H9 (cell line): ENCODE measurements around the gene TNFRSF6B. TPM values are rescaled to one million over a fixed set of nuclear protein-coding genes. Genes with fewer than 3 reads are reported as not detected.

Source experiments
- DNase-seq: peaks from one replicate; pipeline ENCODE4 v3.0.0-alpha.2; 2017
- H2AFZ ChIP-seq: one replicate; pipeline ENCODE4 v1.6.1; 2013; ENCODE audit warnings: mild to moderate bottlenecking, low read length, control low read depth, moderate library complexity
- H2AK5ac ChIP-seq: 2 replicates; pipeline ENCODE4 v1.6.1; 2013; ENCODE audit warnings: low read length, control low read depth, mixed read lengths; ENCODE audit not compliant: insufficient read length
- H2BK120ac ChIP-seq: one replicate; pipeline ENCODE4 v1.6.1; 2013; ENCODE audit warnings: low read depth, mild to moderate bottlenecking, low read length, control low read depth, inconsistent platforms; ENCODE audit not compliant: poor library complexity, severe bottlenecking
- H2BK12ac ChIP-seq: 2 replicates; pipeline ENCODE4 v1.6.1; 2013; ENCODE audit warnings: low read length, control low read depth, mixed read lengths, low read depth; ENCODE audit not compliant: insufficient read length
- H2BK15ac ChIP-seq: 2 replicates; pipeline ENCODE4 v1.6.1; 2013; ENCODE audit warnings: low read depth, low read length, control low read depth
- H2BK20ac ChIP-seq: one replicate; pipeline ENCODE4 v1.6.1; 2013; ENCODE audit warnings: low read depth, mild to moderate bottlenecking, low read length, control low read depth, inconsistent platforms; ENCODE audit not compliant: poor library complexity, severe bottlenecking
- H2BK5ac ChIP-seq: 2 replicates; pipeline ENCODE4 v1.6.1; 2013; ENCODE audit warnings: low read length, control low read depth, mixed read lengths; ENCODE audit not compliant: insufficient read length
- H3K14ac ChIP-seq: 2 replicates; pipeline ENCODE4 v1.6.1; 2013; ENCODE audit warnings: low read length, control low read depth; ENCODE audit not compliant: insufficient read depth
- H3K18ac ChIP-seq: 2 replicates; pipeline ENCODE4 v1.6.1; 2013; ENCODE audit warnings: low read depth, mild to moderate bottlenecking, mixed read lengths, low read length, control low read depth; ENCODE audit not compliant: insufficient read length
- H3K23ac ChIP-seq: 2 replicates; pipeline ENCODE4 v1.6.1; 2013; ENCODE audit warnings: low read length, control low read depth, mixed read lengths, low read depth; ENCODE audit not compliant: insufficient read length
- H3K23me2 ChIP-seq: 2 replicates; pipeline ENCODE4 v1.6.1; 2013; ENCODE audit warnings: low read depth, mild to moderate bottlenecking, mixed read lengths, low read length, control low read depth; ENCODE audit not compliant: insufficient read length, poor library complexity, severe bottlenecking
- H3K27ac ChIP-seq: 2 replicates; pipeline ENCODE4 v1.5.1; 2013; ENCODE audit warnings: low read length, control low read depth, mixed read lengths, low read depth; ENCODE audit not compliant: insufficient read length
- H3K27me3 ChIP-seq: 2 replicates; pipeline ENCODE4 v1.6.1; 2013; ENCODE audit warnings: low read length, control low read depth, inconsistent platforms; ENCODE audit not compliant: insufficient read depth
- H3K4ac ChIP-seq: 2 replicates; pipeline ENCODE4 v1.6.1; 2013; ENCODE audit warnings: low read depth, mild to moderate bottlenecking, control low read depth, inconsistent platforms, low read length, moderate library complexity
- H3K4me1 ChIP-seq: 2 replicates; pipeline ENCODE4 v1.6.1; 2013; ENCODE audit warnings: low read length, control low read depth, inconsistent platforms; ENCODE audit not compliant: insufficient read depth
- H3K4me2 ChIP-seq: 2 replicates; pipeline ENCODE4 v1.6.1; 2013; ENCODE audit warnings: low read length, control low read depth, mixed read lengths; ENCODE audit not compliant: insufficient read length, insufficient read depth
- H3K56ac ChIP-seq: 2 replicates; pipeline ENCODE4 v1.6.1; 2013; ENCODE audit warnings: low read depth, mild to moderate bottlenecking, mixed read lengths, low read length, control low read depth; ENCODE audit not compliant: insufficient read length
- H3K79me1 ChIP-seq: 2 replicates; pipeline ENCODE4 v1.6.1; 2013; ENCODE audit warnings: low read depth, mild to moderate bottlenecking, moderate library complexity, low read length, control low read depth, inconsistent platforms; ENCODE audit not compliant: insufficient read depth, poor library complexity, severe bottlenecking
- H3K79me2 ChIP-seq: 2 replicates; pipeline ENCODE4 v1.6.1; 2013; ENCODE audit warnings: low read length, control low read depth, inconsistent platforms; ENCODE audit not compliant: insufficient read depth
- H3K9ac ChIP-seq: 2 replicates; pipeline ENCODE4 v1.6.1; 2013; ENCODE audit warnings: low read length, control low read depth, mixed read lengths; ENCODE audit not compliant: insufficient read length; ENCODE audit errors: extremely low read depth
- H3K9me3 ChIP-seq: one replicate; pipeline ENCODE4 v1.6.1; 2013; ENCODE audit warnings: low read depth, low read length, inconsistent platforms; ENCODE audit not compliant: control insufficient read depth
- H3T11ph ChIP-seq: one replicate; pipeline ENCODE4 v1.6.1; 2013; ENCODE audit warnings: mild to moderate bottlenecking, low read length, control low read depth, inconsistent platforms
- H4K20me1 ChIP-seq: one replicate; pipeline ENCODE4 v1.6.1; 2013; ENCODE audit not compliant: control insufficient read depth, insufficient read length, insufficient read depth
- H4K5ac ChIP-seq: 2 replicates; pipeline ENCODE4 v1.6.1; 2013; ENCODE audit warnings: low read depth, mild to moderate bottlenecking, mixed read lengths, low read length, control low read depth; ENCODE audit not compliant: insufficient read length
- H4K8ac ChIP-seq: replicated peaks from 2 replicates; pipeline ENCODE4 v1.6.1; 2013; ENCODE audit warnings: low read length, control low read depth, mixed read lengths, low read depth; ENCODE audit not compliant: insufficient read length
- H4K91ac ChIP-seq: 2 replicates; pipeline ENCODE4 v1.6.1; 2013; ENCODE audit warnings: low read depth, mild to moderate bottlenecking, moderate library complexity, mixed read lengths, low read length, control low read depth; ENCODE audit not compliant: insufficient read length
- H3K27ac Mint-ChIP-seq, 3 experiments: 2 replicates in 2 of 3; 3 replicates in 1 of 3; pipeline ENCODE4 v1.8.0; 2020 to 2021; ENCODE audit warnings: mixed read lengths in 3 of 3, mild to moderate bottlenecking in 1 of 3, moderate library complexity in 1 of 3
- H3K27me3 Mint-ChIP-seq: 2 replicates; pipeline ENCODE4 v1.8.0; 2021; ENCODE audit warnings: low read depth, mild to moderate bottlenecking, moderate library complexity, mixed read lengths
- H3K36me3 Mint-ChIP-seq, 3 experiments: 2 replicates in 2 of 3; 3 replicates in 1 of 3; pipeline ENCODE4 v1.8.0; 2020 to 2021; ENCODE audit warnings: low read depth in 3 of 3, mixed read lengths in 3 of 3; ENCODE audit not compliant: insufficient read depth in 1 of 3
- H3K4me1 Mint-ChIP-seq, 2 experiments: 2 replicates each; pipeline ENCODE4 v1.8.0; 2020; ENCODE audit warnings: mixed read lengths in 2 of 2
- H3K4me3 Mint-ChIP-seq, 2 experiments: 2 replicates in 1 of 2; 3 replicates in 1 of 2; pipeline ENCODE4 v1.8.0; 2020 to 2021; ENCODE audit warnings: mild to moderate bottlenecking in 2 of 2, mixed read lengths in 2 of 2, moderate library complexity in 1 of 2
- H3K9me3 Mint-ChIP-seq, 2 experiments: 2 replicates in 1 of 2; 3 replicates in 1 of 2; pipeline ENCODE4 v1.8.0; 2020; ENCODE audit warnings: mild to moderate bottlenecking in 2 of 2, mixed read lengths in 2 of 2, moderate library complexity in 1 of 2
- CTCF ChIP-seq: fragments of 200-600 bp; sonication (generic); conservative IDR thresholded peaks from 3 replicates; pipeline ENCODE4 v1.8.0; 2021; ENCODE audit warnings: antibody characterized with exemption, mild to moderate bottlenecking
- WGBS: extraction: QIAGEN DNeasy Blood & Tissue Kit; methylation state at CpG from one replicate; pipeline ENCODE4 v1.1.7; 2013; ENCODE audit warnings: missing lambda C conversion rate, low lambda C conversion rate, mixed read lengths; ENCODE audit not compliant: insufficient read length; ENCODE audit errors: extremely low coverage; 5-methylcytosine and 5-hydroxymethylcytosine counted together
- total RNA-seq: library from RNA; stranded (reverse); gene quantifications from 2 replicates; pipeline ENCODE4 v1.2.1, GENCODE V29; 2021

TNFRSF6B gene
- total RNA-seq, 1 experiment from 2014 or later = not detected

GRCh38 chr20:63738687-63739129 is 42.3 kb downstream of the TNFRSF6B start:
- peak; percentile 79 for DNase-seq
- peak overlapping the region; percentile 14 to 17; a peak in 2 of 5 replicates for H3K4me3 Mint-ChIP-seq

More at GRCh38 chr20:63738687-63739129, 42.3 kb downstream of the TNFRSF6B start:
- Mint-ChIP-seq H3K4me1 (peaks cover 0 to 2% of the 10 kb centered on the region in 2 experiments; a peak in 1 of 4 replicates), H3K27ac (no peak overlapping the region), H3K36me3 (peaks cover 5 to 19% (median 13%) of the 10 kb centered on the region in 3 experiments; a peak in 6 of 7 replicates), H3K9me3 (no peaks in the 10 kb centered on the region), H3K27me3 (no peaks in the 10 kb centered on the region; the same call in 1 of the 2 replicates)
- Histone ChIP-seq H3K23ac (no peak overlapping the region), H3K14ac (no peak overlapping the region), H2BK15ac (no peak overlapping the region), H3K27me3 (no peaks in the 10 kb centered on the region), H4K20me1 (no peaks in the 10 kb centered on the region), H2BK120ac (no peak overlapping the region), H3K4me1 (no peaks in the 10 kb centered on the region), H3K4ac (no peak overlapping the region), H2BK20ac (no peak overlapping the region), H3K9me3 (no peaks in the 10 kb centered on the region), H3K18ac (no peak overlapping the region), H2AFZ (no peak overlapping the region), H4K8ac (no peak overlapping the region), H3T11ph (no peak overlapping the region), H4K91ac (no peak overlapping the region), H3K4me2 (peak overlapping the region; percentile 37), H2AK5ac (no peak overlapping the region), H3K27ac (no peak overlapping the region), H3K23me2 (peaks cover 9% of the 10 kb centered on the region), H2BK5ac (no peak overlapping the region), H3K79me1 (no peaks in the 10 kb centered on the region), H2BK12ac (no peak overlapping the region), H3K56ac (no peak overlapping the region), H4K5ac (no peak overlapping the region), H3K79me2 (no peaks in the 10 kb centered on the region), H3K9ac (no peak overlapping the region)
- no CpG with 5 or more reads among the region's 26 CpGs for WGBS
- TF ChIP-seq CTCF = no peak
